GM19240 (cell line): Measurements from ENCODE around the gene CLCN1.

Experiments used
- DNase-seq: peaks from one replicate; pipeline ENCODE4 v3.0.0; 2011; ENCODE audit warnings: low spot score; ENCODE audit not compliant: insufficient read length

Gene CLCN1

DNA sequence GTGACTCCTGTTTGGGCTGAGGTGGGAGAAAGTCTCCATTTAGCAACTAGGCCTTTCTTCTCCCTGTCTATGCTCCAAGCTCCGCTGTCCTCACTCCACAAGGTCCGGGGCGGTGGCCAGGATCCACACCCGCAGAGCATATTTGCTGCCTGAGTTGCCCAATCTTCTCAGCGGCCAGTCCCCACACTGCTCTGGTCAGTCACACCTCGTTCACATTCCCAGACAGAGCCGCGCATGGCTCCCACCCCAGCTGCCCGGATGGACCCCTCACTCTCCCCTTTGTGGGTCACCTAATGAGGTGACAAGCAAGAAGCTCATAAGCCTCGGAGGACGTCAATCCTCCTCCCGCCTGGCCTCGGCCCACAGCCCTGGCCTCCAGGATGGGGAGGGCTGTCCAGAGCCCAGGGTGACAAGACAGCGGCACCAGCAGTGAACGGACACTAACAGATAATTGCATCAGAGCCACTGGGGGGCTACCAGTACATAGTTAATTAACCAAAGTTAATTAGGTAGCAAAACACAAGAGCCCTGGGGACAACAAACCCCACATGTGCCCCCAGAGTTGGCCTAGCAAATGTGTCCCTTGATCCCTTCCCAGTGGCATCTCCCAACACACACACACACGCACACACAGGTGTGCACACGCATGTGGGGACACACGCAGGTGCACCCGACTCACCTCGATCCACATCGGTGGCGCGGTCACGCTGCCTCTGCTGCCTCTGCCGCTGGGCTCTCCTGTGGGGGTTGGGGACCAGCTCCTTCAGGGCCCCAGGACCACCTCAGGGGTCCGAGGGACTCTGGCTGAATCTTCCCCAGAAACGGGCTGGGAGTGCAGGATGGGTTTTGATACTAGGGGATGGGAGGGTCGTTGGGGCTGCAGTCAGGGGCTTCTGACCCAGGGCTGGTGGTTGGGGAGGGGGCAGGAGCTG lies 81.0 kb downstream of the CLCN1 start:
- DNase-seq, result no peak

DNA sequence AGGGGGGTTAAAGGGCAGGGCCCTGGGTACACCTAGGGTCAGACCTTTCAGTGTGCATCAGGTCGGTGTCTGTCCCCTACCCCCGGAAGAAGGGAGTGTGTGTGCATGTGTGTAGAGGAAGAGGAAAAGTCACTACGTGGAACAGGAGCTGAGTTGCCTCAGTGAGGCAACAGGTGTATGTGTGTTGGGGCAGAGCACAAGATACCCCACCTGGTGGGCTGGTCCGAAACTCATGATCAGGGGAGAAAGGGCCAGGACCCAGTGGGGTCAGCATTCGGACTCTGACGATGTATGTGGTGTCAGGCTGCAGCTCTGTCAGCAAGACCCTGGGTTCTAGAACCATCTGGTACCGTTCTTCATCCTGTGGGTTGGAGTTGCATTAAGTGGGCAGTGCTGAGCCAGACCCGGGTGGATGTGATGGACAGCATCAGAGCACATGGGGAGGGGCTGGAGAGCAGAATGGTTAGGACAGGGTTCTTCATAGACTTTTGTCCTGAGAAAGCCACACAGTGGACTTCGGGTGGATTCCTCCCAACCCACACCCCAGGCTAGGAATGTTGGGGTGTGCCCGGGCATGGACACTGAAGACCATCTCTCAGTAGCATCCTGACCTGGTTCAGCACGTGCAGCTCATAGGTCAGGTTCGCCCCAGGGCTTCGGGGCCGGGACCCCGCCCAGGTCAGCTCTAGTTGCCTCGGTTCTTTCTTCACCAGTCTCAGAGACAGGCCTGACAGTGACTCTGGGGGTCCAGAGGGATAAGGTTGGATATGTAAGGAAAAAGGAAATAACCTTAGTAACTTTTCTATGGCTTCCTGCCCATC lies 82.0 kb downstream of the CLCN1 start:
- no peak for DNase-seq

DNA sequence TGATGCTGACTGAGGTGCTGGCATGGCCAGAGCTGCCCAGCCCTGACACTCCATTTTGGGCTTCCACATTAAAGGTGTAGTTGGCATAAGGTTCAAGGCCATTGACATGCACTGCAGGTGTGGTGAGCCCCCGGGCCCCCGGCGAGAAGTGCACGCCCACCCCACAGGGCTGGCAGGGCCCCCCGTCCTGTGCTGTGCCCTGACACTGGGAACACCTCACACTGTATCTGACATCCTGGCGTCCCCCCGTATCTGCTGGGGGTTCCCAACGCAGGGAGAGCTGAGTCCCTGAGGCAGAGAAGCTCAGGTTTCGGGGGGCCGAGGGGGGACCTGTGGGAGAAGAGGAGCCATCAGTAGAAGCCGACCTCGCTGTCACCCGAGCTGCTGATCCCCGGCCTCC lies 82.7 kb downstream of the CLCN1 start:
- DNase-seq, result no peak

DNA sequence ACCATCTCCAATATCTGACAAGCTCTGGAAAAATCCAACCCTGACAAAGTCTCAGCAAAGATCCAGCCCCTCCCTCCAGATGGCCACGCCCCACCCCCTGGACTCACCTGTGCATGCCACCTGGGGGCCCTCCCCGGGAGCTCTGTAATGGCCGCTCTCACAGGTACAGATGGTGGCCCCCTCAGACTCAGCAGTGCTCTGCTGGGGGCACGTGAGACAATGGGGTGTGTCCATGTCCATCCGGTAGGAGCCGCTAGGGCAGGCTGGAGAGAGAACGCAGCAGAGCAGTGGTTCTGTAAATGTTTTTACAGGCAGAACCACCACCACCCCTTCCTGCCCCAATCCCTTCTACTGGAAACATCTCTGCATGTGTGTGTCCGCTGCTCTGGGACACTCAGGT lies 83.2 kb downstream of the CLCN1 start:
- no peak for DNase-seq

DNA sequence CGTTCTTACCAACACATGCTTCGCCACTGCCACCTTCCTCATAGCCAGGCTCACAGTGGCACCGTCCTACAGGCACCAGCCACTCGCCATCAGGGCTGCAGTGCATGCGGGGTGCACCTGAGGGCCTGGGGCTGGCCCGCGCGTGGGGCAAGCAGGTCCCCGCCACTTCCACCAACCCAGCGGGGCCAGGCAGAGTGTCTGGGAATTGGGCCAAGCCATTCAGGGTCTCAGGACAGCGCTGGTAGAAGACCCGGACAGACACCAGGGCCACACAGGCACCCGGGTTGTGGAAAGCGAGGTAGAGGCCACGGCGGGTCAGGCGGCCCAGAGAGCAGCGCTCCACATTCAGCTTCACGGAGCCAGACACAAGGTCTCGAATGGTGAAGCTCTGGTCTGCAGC lies 83.7 kb downstream of the CLCN1 start:
- no peak for DNase-seq

DNA sequence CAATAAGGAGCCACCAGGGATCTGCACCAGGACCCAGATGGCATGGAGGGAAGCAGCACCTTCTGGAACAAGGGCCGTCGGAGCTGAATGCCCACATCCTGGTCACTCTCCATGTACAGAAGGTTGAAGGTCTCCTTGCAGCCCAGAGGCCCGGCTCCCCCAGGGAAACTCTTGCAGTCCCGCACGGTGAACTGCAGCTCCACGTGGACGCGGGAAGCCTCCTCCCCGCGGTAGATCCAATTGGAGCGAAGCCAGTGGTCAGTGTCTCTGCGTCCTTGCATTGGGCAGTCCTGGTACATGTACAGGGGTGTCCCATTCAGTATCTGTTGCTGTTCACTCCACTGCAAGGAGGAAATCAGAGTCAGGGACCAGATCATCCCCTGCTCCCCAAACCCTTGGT lies 85.4 kb downstream of the CLCN1 start:
- DNase-seq, result no peak
